H1 (cell line): ENCODE results near the gene MACF1. TPM values are rescaled to one million over a fixed set of nuclear protein-coding genes. Genes with fewer than 3 reads are reported as not detected.

Experiments used
- CTCF ChIA-PET: fragments of 300-600 bp; sonication (Branson Sonifier 250); formaldehyde crosslinking; loops from one replicate; lab custom pipeline; 2021; ENCODE audit not compliant: partially characterized antibody; lab: Charles Lee
- POLR2A ChIA-PET: fragments of 300-600 bp; sonication (Branson Sonifier 250); formaldehyde crosslinking; loops from one replicate; lab custom pipeline; 2021; ENCODE audit warnings: inconsistent platforms; ENCODE audit not compliant: partially characterized antibody; lab: Charles Lee
- DNase-seq, 2 experiments: peaks; one replicate each; pipeline versions ENCODE4 v3.0.0 to v3.0.0-alpha.2; 2010 to 2022; ENCODE audit warnings: low spot score in 2 of 2, low read depth in 1 of 2, mixed read lengths in 1 of 2
- FAIRE-seq: peaks from 2 replicates; lab custom pipeline; 2011; peaks lifted over from hg19 to GRCh38; lab: Jason Lieb, UNC
- H2AFZ ChIP-seq: 2 replicates; pipeline ENCODE4 v1.8.1; 2012; ENCODE audit warnings: low read length, inconsistent platforms
- H2AK5ac ChIP-seq: 2 replicates; pipeline ENCODE4 v1.6.1; 2013; ENCODE audit warnings: low read depth, low read length
- H2BK120ac ChIP-seq: replicated peaks from 2 replicates; pipeline ENCODE3; 2013; ENCODE audit warnings: low read depth, low read length, inconsistent platforms
- H2BK12ac ChIP-seq: 2 replicates; pipeline ENCODE4 v1.6.1; 2013; ENCODE audit warnings: low read depth, low read length
- H2BK15ac ChIP-seq: 2 replicates; pipeline ENCODE4 v1.6.1; 2013; ENCODE audit warnings: low read length
- H2BK20ac ChIP-seq: 2 replicates; pipeline ENCODE4 v1.6.1; 2013; ENCODE audit warnings: low read length
- H2BK5ac ChIP-seq: 2 replicates; pipeline ENCODE4 v1.6.1; 2013; ENCODE audit warnings: low read depth, low read length
- H3K14ac ChIP-seq: 2 replicates; pipeline ENCODE4 v1.6.1; 2013; ENCODE audit warnings: inconsistent platforms; ENCODE audit not compliant: insufficient read length
- H3K18ac ChIP-seq: 2 replicates; pipeline ENCODE4 v1.6.1; 2013; ENCODE audit warnings: low read length; ENCODE audit errors: extremely low read depth
- H3K23ac ChIP-seq: 2 replicates; pipeline ENCODE4 v1.6.1; 2013; ENCODE audit warnings: inconsistent platforms; ENCODE audit not compliant: insufficient read length
- H3K23me2 ChIP-seq: 2 replicates; pipeline ENCODE4 v1.6.1; 2013; ENCODE audit warnings: low read depth, low read length
- H3K27ac ChIP-seq: 2 replicates; pipeline ENCODE4 v1.6.1; 2011; ENCODE audit warnings: low read depth, low read length, inconsistent platforms
- H3K27me3 ChIP-seq, 4 experiments: replicated peaks in 1 of 4; 1 replicate in 1 of 4; 2 replicates in 3 of 4; pipeline versions ENCODE4 v1.6.1 to v1.8.1; 2011 to 2013; ENCODE audit warnings: low read length in 3 of 4, mild to moderate bottlenecking in 3 of 4, inconsistent platforms in 2 of 4, mixed read lengths in 2 of 4, moderate library complexity in 1 of 4; ENCODE audit not compliant: control insufficient read depth in 3 of 4, insufficient read depth in 3 of 4; ENCODE audit errors: extremely low read depth in 1 of 4
- H3K36me3 ChIP-seq, 4 experiments: 2 replicates each; pipeline versions ENCODE4 v1.6.1 to v1.8.1; 2011 to 2013; ENCODE audit warnings: mild to moderate bottlenecking in 4 of 4, low read length in 3 of 4, moderate library complexity in 2 of 4, control low read depth in 1 of 4, inconsistent platforms in 1 of 4; ENCODE audit not compliant: insufficient read depth in 4 of 4, control insufficient read depth in 2 of 4
- H3K4ac ChIP-seq: replicated peaks from 2 replicates; pipeline ENCODE3; 2013; ENCODE audit warnings: low read length, low read depth, mixed read lengths, inconsistent platforms; ENCODE audit not compliant: insufficient read length
- H3K4me1 ChIP-seq, 4 experiments: replicated peaks in 1 of 4; 1 replicate in 1 of 4; 2 replicates in 3 of 4; pipeline versions ENCODE4 v1.6.1 to v1.8.1; 2011 to 2013; ENCODE audit warnings: low read length in 3 of 4, inconsistent platforms in 2 of 4, mixed read lengths in 1 of 4; ENCODE audit not compliant: insufficient read depth in 4 of 4, control insufficient read depth in 3 of 4
- H3K4me2 ChIP-seq, 2 experiments: 2 replicates each; pipeline versions ENCODE4 v1.6.1 to v1.8.1; 2011 to 2013; ENCODE audit warnings: low read depth in 2 of 2, low read length in 2 of 2, control low read depth in 1 of 2, inconsistent platforms in 1 of 2, mild to moderate bottlenecking in 1 of 2; ENCODE audit not compliant: insufficient read depth in 1 of 2
- H3K4me3 ChIP-seq, 4 experiments: fragments of 200-600, 300-600 bp in 1 of 4; sonication (generic), shearing (Covaris generic), sonication (Bioruptor Twin) in 1 of 4; 2 replicates each; pipeline versions ENCODE4 v1.5.1 to v1.8.1; 2011 to 2016; ENCODE audit warnings: low read length in 4 of 4, low read depth in 3 of 4, control low read depth in 2 of 4, inconsistent platforms in 2 of 4, mild to moderate bottlenecking in 2 of 4, mixed read lengths in 1 of 4, moderate library complexity in 1 of 4; ENCODE audit not compliant: insufficient read depth in 2 of 4; ENCODE audit errors: extremely low read depth in 1 of 4
- H3K56ac ChIP-seq: replicated peaks from 2 replicates; pipeline ENCODE3; 2013; ENCODE audit warnings: low read depth, mild to moderate bottlenecking, mixed read lengths, low read length, inconsistent platforms; ENCODE audit not compliant: insufficient read length
- H3K79me1 ChIP-seq: 2 replicates; pipeline ENCODE4 v1.6.1; 2013; ENCODE audit warnings: low read depth, low read length, control low read depth
- H3K79me2 ChIP-seq, 2 experiments: 2 replicates each; pipeline versions ENCODE4 v1.6.1 to v1.8.1; 2012 to 2013; ENCODE audit warnings: low read length in 2 of 2, mild to moderate bottlenecking in 2 of 2, inconsistent platforms in 1 of 2; ENCODE audit not compliant: insufficient read depth in 2 of 2, control insufficient read depth in 1 of 2
- H3K9ac ChIP-seq, 4 experiments: replicated peaks in 1 of 4; 1 replicate in 1 of 4; 2 replicates in 3 of 4; pipeline versions ENCODE4 v1.6.1 to v1.8.1; 2011 to 2013; ENCODE audit warnings: low read depth in 3 of 4, low read length in 3 of 4, control low read depth in 2 of 4, mild to moderate bottlenecking in 2 of 4, moderate library complexity in 2 of 4, inconsistent platforms in 1 of 4; ENCODE audit errors: extremely low read depth in 1 of 4
- H3K9me3 ChIP-seq, 2 experiments: 2 replicates each; pipeline versions ENCODE4 v1.6.1 to v1.8.1; 2012 to 2013; ENCODE audit warnings: mild to moderate bottlenecking in 2 of 2, moderate library complexity in 2 of 2, control low read depth in 1 of 2, inconsistent platforms in 1 of 2, low read depth in 1 of 2, low read length in 1 of 2, mixed read lengths in 1 of 2; ENCODE audit not compliant: insufficient read depth in 2 of 2
- H4K20me1 ChIP-seq, 2 experiments: replicated peaks in 1 of 2; 2 replicates each; pipeline versions ENCODE3 to v1.8.1; 2011 to 2013; ENCODE audit warnings: inconsistent platforms in 2 of 2, low read length in 2 of 2, mild to moderate bottlenecking in 1 of 2; ENCODE audit not compliant: insufficient read depth in 2 of 2, control insufficient read depth in 1 of 2
- H4K5ac ChIP-seq: 2 replicates; pipeline ENCODE4 v1.6.1; 2013; ENCODE audit warnings: low read length, low read depth, mixed read lengths, inconsistent platforms; ENCODE audit not compliant: insufficient read length
- H4K8ac ChIP-seq: 2 replicates; pipeline ENCODE4 v1.8.0; 2013; ENCODE audit warnings: mild to moderate bottlenecking, moderate library complexity, low read length, inconsistent platforms; ENCODE audit not compliant: insufficient read depth; ENCODE audit errors: extremely low read depth
- H4K91ac ChIP-seq: replicated peaks from 2 replicates; pipeline ENCODE3; 2013; ENCODE audit warnings: low read length, mixed read lengths, inconsistent platforms; ENCODE audit not compliant: insufficient read length
- ATF3 ChIP-seq: IDR thresholded peaks from 2 replicates; pipeline ENCODE4 v1.6.1; 2011; ENCODE audit warnings: low read depth, mild to moderate bottlenecking, low read length; ENCODE audit not compliant: insufficient read depth
- CEBPB ChIP-seq: IDR thresholded peaks from 2 replicates; pipeline ENCODE4 v1.6.1; 2012; ENCODE audit warnings: low read depth, low read length
- CHD2 ChIP-seq: IDR thresholded peaks from 2 replicates; pipeline ENCODE4 v1.6.1; 2012; ENCODE audit warnings: low read length, improper control_type of control experiment
- NANOG ChIP-seq: IDR thresholded peaks from 2 replicates; pipeline ENCODE4 v1.6.1; 2011; ENCODE audit warnings: low read length, low read depth, mild to moderate bottlenecking, inconsistent platforms; ENCODE audit not compliant: insufficient read depth, poor library complexity, severe bottlenecking
- POLR2A ChIP-seq, 2 experiments: IDR thresholded peaks; 1 replicate in 1 of 2; 2 replicates in 1 of 2; pipeline ENCODE4 v1.6.1; 2011; ENCODE audit warnings: low read depth in 2 of 2, low read length in 2 of 2, mild to moderate bottlenecking in 2 of 2; ENCODE audit errors: control extremely low read depth in 1 of 2
- RAD21 ChIP-seq, 2 experiments: IDR thresholded peaks in 1 of 2; conservative IDR thresholded peaks in 1 of 2; 2 replicates each; pipeline ENCODE4 v1.6.1; 2011; ENCODE audit warnings: low read depth in 2 of 2, low read length in 2 of 2, improper control_type of control experiment in 1 of 2, inconsistent platforms in 1 of 2, mild to moderate bottlenecking in 1 of 2, moderate library complexity in 1 of 2
- RNF2 ChIP-seq: fragments of 200-900, 300-1000 bp; sonication (generic); IDR thresholded peaks from 2 replicates; pipeline ENCODE4 v1.7.1; 2016; ENCODE audit warnings: borderline replicate concordance, low read depth, mild to moderate bottlenecking, antibody characterized with exemption, low read length; ENCODE audit not compliant: poor library complexity, severe bottlenecking; ENCODE audit errors: missing control alignments
- SRF ChIP-seq: IDR thresholded peaks from 2 replicates; pipeline ENCODE4 v1.6.1; 2011; ENCODE audit warnings: mild to moderate bottlenecking, low read depth, low read length, moderate library complexity
- SUZ12 ChIP-seq: fragments of 200-600 bp; sonication (generic); IDR thresholded peaks from 2 replicates; pipeline ENCODE4 v1.6.1; 2012; ENCODE audit warnings: mild to moderate bottlenecking, inconsistent platforms, low read length, moderate library complexity, mixed read lengths
- TCF12 ChIP-seq: IDR thresholded peaks from 2 replicates; pipeline ENCODE4 v1.6.1; 2011; ENCODE audit warnings: low read depth, mild to moderate bottlenecking, low read length
- TEAD4 ChIP-seq: IDR thresholded peaks from 2 replicates; pipeline ENCODE4 v1.6.1; 2012; ENCODE audit warnings: low read depth, low read length, inconsistent platforms, mixed read lengths
- WGBS, 2 experiments: shearing (Covaris generic) in 1 of 2; methylation state at CpG; one replicate each; pipeline versions ENCODE4 v1.1.6 to v1.1.7; 2013 to 2015; ENCODE audit warnings: low lambda C conversion rate in 2 of 2, mixed read lengths in 2 of 2, inconsistent platforms in 1 of 2, low coverage in 1 of 2, missing lambda C conversion rate in 1 of 2; ENCODE audit not compliant: insufficient replicate concordance in 2 of 2, insufficient coverage in 1 of 2, insufficient read length in 1 of 2; ENCODE audit errors: extremely low coverage in 1 of 2, missing lambda C conversion rate in 1 of 2; 5-methylcytosine and 5-hydroxymethylcytosine counted together
- polyA plus RNA-seq, 7 experiments: library from polyadenylated mRNA; depleted of rRNA in 3 of 7; stranded (reverse) in 5 of 7; unstranded in 2 of 7; fragments of >200 nt in 5 of 7; fragments of 200-250 nt in 2 of 7; gene quantifications; 1 replicate in 5 of 7; 2 replicates in 1 of 7; 4 replicates in 1 of 7; pipeline versions ENCODE4 v1.2.1 to v1.2.3, GENCODE V29; 2011 to 2013; ENCODE audit warnings: missing spikeins in 2 of 7, mixed read lengths in 2 of 7
- total RNA-seq: library from RNA; stranded (reverse); fragmentation: NEBNext Ultra II Directional; extraction: Animal tissue kit (Norgen Biotek cat#: 25700); gene quantifications from 2 replicates; pipeline ENCODE4 v1.2.1, GENCODE V29; 2021

The MACF1 gene
- total and polyA plus RNA-seq, 2 of the 8 experiments (the other 6 are each of a cell fraction or from before 2014, with no cell fraction given): 59.8 to 285 TPM

- FAIRE-seq: no peak
- H4K91ac ChIP-seq: no peak overlapping the region
- H3K36me3 ChIP-seq: peaks cover 27 to 68% (median 61%) of the 10 kb centered on the region in 4 experiments
- no peak overlapping the region for H4K8ac ChIP-seq
- no peak overlapping the region for H3K18ac ChIP-seq
- no peak overlapping the region for H3K14ac ChIP-seq
- no peak overlapping the region for H3K4ac ChIP-seq
- no peak overlapping the region for H2BK20ac ChIP-seq
- no peaks in the 10 kb centered on the region for H3K9me3 ChIP-seq
- ChIA-PET POLR2A (no interaction called here), CTCF (interaction anchor here (2.6 to 7.1 kb wide), 2 partner anchors 16 to 25 kb away, joined by 6 to 46 read pairs; no protein-coding TSS in a partner anchor)
- no peak overlapping the region for H2BK5ac ChIP-seq
- H3K23me2 ChIP-seq: no peaks in the 10 kb centered on the region
- no peaks in the 10 kb centered on the region; the same call in 1 of the 2 replicates for H3K79me1 ChIP-seq
- no peak overlapping the region for H3K4me3 ChIP-seq
- no peak overlapping the region for H2AFZ ChIP-seq
- H2AK5ac ChIP-seq: no peak overlapping the region
- DNase-seq: no peak
- no peak overlapping the region for H3K27ac ChIP-seq
- no peaks in the 10 kb centered on the region for H3K27me3 ChIP-seq
- no peak overlapping the region for H3K4me2 ChIP-seq
- H4K20me1 ChIP-seq: peaks cover 0 to 3% of the 10 kb centered on the region in 2 experiments
- no peaks in the 10 kb centered on the region for H3K4me1 ChIP-seq
- H2BK120ac ChIP-seq: no peak overlapping the region
- no peak overlapping the region for H2BK12ac ChIP-seq
- H4K5ac ChIP-seq: no peak overlapping the region
- no peak overlapping the region for H2BK15ac ChIP-seq
- WGBS, 2 experiments: 91% methylated on average over 16 of the region's 16 CpGs; no CpG with 5 or more reads in 1 of the 2 experiments
- no peak overlapping the region for H3K23ac ChIP-seq
- no peak overlapping the region for H3K56ac ChIP-seq
- H3K79me2 ChIP-seq: peaks cover 0 to 7% of the 10 kb centered on the region in 2 experiments; a peak in 2 of 4 replicates
- H3K9ac ChIP-seq: no peak overlapping the region
- TF ChIP-seq RNF2 (no peak), CHD2 (no peak), RAD21 (IDR thresholded peaks at IDR 0.05 in 1 of 2, conservative IDR thresholded peaks at IDR 0.05 in 1 of 2; ENCODE audit: low read depth in 2 of 2, low read length in 2 of 2) (no peak), SRF (no peak), NANOG (no peak), SUZ12 (no peak), CEBPB (no peak), ATF3 (no peak), POLR2A (IDR thresholded peaks at IDR 0.05; ENCODE audit: control extremely low read depth in 1 of 2, low read depth in 2 of 2, low read length in 2 of 2) (no peak), TEAD4 (no peak), TCF12 (no peak)
Measured at GRCh38 chr1:39385067-39385988, 180.8 kb downstream of the MACF1 start.
